ENCODE measurements around the gene PARP15.
"Not testable (repeated sequence)": the region's sequence is repeated elsewhere in the genome, so short reads cannot be mapped to it uniquely, and the experiment has no call there.

Gene PARP15

DNA sequence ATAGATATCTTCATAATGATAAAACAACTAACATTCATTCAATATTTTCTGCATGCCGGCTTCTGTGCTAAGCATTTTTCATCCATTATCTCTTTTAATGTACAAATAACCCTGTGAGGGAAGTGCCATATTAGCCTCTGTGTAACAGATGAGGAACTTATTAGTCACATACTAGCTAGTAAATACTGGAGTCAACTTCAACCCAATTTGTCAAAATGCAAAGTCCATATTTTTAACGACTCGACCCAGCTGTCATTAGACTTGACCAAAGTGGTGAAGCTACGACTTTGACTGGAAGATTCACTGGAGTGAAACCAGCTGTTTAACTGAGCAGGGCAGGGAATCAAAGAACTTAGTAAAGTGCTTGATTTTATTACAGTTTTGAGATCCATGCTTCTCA is 41.6 kb downstream of the PARP15 start:
- DNase-seq (ENCODE audit: low read depth in 3 of 3): no peak

DNA sequence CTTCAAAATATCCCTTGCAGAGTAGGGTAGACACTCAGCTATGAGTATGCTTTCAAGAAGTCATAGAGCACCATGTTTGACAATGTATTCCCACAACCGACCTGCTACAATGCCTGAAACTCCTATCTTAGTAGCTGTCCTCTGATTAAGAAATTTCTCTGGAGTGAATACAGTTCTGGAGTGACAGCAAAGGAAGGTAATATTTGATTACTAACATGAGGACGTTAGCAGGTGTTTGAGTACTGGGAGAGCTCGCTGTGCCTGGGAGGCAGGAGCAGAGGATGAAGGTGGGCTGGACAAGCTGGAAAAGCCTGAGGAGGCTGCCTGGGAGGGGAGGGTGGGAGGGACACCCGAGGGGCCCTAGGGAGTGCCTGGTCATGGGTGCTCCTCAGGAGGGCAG is 42.9 kb downstream of the PARP15 start:
- DNase-seq (ENCODE audit: low read depth in 3 of 3): no peak

DNA sequence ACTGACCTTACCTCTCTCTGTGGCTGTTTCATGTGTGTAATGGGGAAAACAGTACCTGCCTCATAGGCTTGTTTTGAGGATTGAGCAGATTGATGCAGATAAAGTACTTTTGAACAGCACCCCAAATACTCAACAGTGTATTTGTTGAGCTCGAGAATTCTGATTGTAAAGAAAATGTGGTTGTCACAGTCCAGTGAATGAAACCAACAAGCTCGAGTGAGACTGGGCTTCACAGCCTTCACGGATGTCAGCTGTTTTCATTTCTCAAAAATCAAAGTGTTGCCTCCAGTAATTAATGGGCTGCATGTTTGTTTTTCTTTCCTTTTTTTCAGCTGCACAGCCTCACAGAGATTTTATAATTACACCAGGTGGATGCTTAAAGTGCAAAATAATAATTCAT is 43.7 kb downstream of the PARP15 start:
- DNase-seq (ENCODE audit: low read depth in 3 of 3): no peak

DNA sequence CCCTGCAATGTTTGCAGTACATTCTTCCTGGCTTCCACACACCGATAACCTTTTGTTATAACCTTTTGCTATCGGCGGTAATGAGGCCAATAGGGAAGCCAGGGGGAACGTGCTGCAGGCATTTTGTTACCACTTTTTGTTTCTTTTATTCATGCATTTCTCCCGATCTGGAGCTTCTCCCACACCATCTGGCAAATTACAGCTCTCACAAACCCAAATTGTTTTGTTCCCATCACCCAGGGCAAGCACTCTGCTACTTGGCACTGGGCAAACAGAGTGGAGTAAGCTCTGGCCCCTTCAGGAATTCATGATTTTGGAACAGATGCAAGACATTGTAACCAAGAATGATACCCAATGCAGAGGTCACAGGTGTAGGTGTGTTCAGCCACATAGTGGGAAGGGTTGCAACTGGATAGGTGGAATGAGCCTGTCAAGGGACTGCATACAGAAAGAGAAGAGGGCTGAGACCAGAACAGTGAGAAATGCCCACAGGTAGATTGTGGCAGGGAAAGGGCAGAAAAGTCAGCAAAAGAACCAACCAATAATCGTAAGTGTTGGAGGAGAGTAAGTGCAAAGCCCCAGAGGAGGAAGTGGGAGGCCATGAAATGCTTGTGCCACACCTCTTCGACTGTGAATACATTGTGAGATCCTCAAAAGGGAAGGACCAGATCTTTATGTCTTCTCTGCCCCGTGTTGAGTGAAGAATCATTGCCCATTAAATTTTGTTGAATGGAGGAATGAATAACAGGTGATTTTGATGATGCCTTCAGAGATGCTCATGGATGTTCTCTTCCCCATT is 45.8 kb downstream of the PARP15 start:
- no peak for DNase-seq (ENCODE audit: low read depth in 3 of 3)

DNA sequence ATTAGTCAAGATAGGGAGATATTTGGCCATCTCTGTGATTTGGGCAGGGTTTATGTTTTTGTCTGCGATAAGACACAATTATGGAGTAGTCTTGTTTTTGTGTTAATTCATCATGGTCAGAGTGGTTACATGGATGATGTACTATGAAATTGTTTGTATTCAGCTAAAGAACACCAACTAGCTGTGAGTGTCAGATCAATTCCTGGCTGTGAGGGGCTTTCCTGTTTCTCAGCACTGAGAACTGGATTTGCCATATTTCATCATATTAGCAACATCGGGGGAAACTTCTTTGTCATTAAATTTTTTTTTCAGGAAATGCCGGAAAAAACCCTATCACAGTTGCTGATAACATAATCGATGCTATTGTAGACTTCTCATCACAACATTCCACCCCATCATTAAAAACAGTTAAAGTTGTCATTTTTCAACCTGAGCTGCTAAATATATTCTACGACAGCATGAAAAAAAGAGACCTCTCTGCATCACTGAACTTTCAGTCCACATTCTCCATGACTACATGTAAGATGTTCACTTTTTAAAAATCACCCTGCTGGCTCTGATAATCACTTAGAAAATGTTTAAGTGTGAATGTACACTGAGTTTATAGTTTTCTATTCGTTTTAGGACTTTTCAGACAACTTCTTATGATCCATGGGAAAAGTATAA is 49.2 kb downstream of the PARP15 start:
- DNase-seq (ENCODE audit: low read depth in 3 of 3): no peak

DNA sequence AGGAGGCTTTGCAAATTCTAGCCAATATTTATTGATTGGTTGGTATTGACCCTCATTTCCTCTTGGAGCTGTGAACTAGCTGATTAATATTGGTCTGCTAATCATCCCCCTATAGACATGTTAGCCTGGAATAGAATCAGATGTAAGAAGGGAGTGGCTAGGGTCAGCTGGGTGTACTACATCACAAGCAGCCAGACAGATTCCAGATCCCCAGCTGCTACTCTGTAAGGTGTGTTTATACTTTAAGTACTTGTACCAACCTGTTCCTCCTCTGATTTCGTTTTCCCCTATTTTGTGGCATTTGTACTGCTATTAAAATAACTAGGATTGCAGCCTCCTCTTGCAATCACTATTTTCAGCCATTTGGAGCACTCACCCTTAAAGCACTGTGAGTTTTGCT is 49.9 kb downstream of the PARP15 start:
- DNase-seq (ENCODE audit: low read depth in 3 of 3): no peak

DNA sequence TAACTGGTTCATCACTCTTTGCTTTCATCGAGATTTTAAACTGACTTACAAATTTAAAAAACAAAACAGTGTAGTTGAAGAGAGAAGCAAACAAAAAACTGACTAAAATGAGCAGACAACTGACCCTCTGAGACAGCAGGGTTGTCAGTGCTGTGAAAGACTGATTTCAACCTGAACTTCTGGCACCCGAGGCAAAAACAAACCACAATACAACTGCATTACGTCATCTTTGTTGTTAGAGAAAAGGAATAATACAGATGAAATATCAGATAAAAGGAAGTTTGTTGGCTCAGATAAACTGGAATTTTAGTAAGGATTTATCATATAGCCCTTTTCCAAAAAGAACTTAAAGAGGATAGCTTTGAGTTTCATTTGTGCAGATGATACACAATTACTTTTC is 51.1 kb downstream of the PARP15 start:
- DNase-seq (ENCODE audit: low read depth in 3 of 3): no peak

DNA sequence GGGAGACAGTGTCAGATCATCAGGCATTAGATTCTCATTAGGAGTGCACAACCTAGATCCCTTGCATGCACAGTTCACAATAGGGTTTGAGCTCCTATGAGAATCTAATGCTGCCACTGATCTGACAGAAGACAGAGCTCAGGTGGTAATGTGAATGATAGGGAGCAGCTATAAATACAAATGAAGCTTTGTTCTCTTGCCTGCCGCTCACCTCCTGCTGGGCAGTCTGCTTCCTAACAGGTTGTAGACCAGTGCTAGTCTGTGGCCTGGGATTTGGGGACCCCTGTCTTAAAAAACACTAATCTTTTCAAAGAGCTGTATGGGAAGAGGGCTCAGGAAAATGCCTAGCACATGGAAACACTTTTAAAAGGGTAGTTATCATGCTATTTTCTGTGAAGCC is 52.3 kb downstream of the PARP15 start:
- no peak for DNase-seq (ENCODE audit: low read depth in 3 of 3)

DNA sequence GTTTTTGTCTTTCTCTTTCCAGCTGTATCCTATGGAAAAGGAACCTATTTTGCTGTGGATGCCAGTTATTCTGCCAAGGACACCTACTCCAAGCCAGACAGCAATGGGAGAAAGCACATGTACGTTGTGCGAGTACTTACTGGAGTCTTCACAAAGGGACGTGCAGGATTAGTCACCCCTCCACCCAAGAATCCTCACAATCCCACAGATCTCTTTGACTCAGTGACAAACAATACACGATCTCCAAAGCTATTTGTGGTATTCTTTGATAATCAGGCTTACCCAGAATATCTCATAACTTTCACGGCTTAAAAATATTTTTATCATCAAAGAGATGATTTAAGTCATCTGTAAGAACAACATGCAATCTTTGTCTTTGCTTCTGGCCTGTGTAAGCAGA is 58.3 kb downstream of the PARP15 start:
- no peak for DNase-seq (ENCODE audit: low read depth in 3 of 3)

DNA sequence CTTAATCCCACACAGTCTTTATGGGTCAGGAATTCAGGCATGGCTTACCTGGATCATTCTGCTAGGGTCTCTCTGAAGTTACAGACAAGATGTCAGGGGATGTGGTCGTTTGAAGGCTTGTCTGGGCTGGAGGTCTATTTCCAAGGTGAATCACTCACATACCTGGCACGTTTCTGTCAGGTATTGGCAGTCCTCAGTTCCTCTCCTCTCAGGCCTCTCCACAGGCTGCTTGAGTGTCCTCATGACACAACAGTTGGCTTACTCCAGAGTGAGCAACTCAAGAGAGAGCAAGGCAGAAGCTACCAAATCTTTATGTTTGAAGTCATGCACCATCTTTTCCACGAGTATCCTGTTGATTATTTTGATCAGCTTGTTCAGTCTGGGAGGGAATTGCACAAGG is 59.2 kb downstream of the PARP15 start:
- no peak for DNase-seq (ENCODE audit: low read depth in 3 of 3)

DNA sequence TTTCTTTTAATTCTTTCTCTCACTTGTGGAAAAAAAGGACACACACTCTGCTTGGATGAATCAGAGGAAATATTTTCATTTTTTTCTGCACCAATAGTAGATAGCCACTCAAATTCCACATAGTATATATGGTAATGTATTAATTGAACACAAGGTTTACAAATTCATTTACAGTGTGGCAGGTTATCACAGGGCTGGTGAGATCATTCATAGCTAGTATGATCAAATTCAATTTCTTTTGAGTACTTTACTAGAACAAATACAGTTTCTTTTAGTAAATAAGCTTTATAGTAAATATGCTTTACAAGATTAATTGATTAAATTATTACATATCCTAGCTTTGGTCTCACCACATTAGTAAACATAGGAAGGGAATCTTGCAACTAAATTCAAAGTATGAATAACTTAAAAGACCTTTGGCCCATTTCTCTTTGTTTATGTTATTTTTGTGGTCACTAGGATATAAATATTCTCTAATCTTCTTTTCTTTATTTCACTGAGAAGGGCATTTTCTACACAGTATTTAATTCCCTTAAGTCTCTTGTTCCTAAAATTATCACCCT is 63.1 kb downstream of the PARP15 start:
- no peak for DNase-seq (ENCODE audit: low read depth in 3 of 3)

DNA sequence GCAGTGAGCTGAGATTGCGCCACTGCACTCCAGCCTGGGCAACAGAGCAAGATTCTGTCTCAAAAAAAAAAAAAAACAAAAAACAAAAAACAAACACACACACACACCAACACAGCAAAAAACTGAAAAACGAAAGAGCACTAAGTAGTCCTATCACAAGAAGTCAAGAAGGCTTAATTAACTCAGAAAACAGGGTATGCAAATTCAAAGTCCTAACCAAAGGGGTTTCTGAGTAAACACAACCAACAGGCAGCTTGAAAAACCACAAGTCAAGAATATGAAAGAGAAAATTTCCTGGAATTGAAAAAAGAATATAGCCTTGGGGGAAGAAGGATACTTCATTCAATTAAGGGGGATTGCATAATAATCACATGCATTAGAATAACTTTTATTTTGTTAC is 65.5 kb downstream of the PARP15 start:
- DNase-seq (ENCODE audit: low read depth in 3 of 3): no peak

DNA sequence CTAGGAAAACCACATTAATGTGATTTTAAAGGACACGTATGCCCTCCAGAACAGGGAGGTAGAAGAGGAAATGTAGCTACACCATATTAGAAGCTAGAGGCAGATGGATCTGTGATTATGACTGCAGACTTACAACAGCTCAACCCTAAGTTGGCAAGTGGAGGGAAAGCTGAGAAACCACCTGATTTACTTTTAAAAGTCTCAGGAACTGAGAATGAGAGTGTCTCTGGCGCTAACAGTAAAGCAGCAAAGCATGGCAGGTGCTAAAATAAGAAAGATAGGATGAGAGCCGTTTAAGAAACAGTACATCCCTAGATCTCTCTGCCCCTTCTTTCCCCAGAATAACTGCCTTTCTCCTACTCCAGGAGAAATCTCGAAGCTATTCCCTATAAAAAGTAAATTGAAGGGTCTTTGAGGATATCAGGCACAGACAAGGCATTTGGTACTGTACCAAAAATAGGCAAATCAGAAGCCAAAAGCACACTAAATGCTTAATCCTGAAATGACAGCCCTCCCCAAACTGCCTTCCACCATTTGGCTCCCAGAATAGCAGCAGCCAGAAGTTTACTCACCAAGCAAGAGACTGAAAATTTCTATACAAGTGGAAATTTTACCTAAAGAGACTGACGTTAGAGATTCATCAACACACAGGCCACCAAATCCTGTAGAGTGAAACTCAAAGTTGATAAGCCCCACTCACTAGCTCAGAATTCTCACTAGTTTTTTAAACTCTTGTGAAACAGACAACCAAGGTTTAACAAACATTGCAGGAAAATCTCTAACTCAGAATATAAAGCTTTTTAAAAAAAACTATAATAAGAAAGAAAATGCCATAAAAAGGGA is 68.9 kb downstream of the PARP15 start:
- no peak for DNase-seq (ENCODE audit: low read depth in 3 of 3)

DNA sequence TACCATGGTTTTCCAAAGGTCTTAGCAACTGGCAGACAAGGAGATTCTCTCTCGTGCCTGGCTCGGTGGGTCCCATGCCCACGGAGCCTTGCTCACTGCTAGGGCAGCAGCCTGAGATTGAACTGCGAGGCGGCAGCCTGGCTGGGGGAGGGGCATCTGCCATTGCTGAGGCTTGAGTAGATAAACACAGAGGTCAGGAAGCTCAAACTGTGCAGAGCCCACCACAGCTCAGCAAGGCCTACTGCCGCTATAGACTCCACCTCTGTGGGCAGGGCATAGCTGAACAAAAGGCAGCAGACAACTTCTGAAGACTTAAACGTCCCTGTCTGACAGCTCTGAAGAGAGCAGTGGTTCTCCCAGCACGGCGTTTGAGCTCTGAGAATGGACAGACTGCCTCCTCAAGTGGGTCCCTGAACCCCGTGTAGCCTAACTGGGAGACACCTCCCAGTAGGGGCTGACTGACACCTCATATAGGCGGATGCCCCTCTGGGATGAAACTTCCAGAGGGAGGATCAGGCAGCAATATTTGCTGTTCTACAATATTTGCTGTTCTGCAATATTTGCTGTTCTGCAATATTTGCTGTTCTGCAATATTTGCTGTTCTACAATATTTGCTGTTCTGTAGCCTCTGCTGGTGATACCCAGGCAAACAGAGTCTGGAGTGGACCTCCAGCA is 73.9 kb downstream of the PARP15 start:
- not testable (repeated sequence) for DNase-seq (ENCODE audit: low read depth in 3 of 3)

DNA sequence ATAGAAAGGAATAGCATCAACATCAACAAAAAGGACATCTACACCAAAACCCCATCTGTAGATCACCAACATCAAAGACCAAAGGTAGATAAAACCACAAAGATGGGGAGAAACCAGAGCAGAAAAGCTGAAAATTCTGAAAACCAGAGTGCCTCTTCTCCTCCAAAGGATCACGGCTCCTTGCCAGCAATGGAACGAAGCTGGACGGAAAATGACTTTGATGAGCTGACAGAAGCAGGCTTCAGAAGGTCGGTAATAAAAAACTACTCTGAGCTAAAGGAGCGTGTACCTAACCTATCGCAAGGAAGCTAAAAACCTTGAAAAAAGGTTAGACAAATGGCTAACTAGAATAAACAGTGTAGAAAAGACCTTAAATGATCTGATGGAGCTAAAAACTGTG is 74.5 kb downstream of the PARP15 start:
- DNase-seq (ENCODE audit: low read depth in 3 of 3): not testable (repeated sequence)

DNA sequence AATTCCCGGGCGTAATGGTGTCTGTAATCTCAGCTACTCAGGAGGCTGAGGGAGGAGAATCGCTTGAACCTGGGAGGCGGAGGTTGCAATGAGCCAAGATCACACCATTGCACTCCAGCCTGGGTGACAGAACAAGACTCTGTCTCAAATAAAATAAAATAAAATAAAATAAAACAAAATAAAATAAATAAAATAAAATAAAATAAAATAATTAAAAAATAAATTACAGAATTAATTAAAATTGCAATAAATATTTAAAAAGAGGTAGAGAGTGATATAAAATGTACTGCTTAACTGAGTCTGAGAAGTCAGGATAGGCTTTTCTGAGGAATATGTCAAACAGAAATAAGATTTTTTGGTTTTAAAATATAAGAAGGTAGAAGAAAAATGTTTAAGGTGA is 80.9 kb downstream of the PARP15 start:
- DNase-seq (ENCODE audit: low read depth in 3 of 3): not testable (repeated sequence)

DNA sequence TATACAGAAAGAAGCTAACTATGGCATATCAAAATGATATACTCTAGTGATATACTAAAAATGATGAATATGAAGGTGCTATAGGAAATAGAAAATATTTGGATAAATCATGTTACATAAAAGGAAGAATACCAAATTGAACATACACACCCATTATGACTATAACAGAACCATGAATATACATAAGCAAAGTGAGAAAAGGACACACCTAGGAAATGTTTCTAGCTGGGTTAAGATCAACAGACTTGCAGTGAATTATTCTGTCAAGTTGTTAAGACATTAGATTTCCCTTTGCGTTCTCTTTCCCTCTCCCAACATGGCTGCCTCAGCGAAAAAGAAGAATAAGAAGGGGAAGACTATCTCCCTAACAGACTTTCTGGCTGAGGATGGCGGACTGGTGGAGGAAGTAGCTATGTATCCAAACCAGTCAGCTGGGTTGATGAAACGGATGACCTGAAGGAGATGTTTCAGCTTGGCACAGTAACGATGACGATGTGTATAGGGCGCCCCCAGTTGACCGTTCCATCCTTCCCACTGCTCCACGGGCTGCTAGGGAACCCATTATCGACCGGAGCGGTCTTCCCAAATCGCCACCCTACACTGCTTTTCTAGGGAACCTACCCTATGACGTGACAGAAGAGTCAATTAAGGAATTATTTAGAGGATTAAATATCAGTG is 83.0 kb downstream of the PARP15 start:
- DNase-seq (ENCODE audit: low read depth in 3 of 3): no peak

DNA sequence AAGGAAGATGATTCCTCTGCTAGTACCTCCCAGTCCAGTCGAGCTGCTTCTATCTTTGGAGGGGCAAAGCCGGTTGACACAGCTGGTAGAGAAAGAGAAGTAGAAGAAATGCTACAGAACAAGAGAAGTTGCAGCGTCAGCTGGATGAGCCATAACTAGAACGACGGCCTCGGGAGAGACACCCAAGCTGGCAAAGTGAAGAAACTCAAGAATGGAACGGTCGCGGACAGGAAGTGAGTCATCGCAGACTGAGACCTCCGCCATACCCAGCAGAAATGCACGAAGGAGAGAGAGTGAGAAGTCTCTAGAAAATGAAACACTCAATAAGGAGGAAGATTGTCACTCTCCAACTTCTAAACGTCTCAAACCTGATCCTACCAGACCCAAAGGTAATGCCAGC is 84.2 kb downstream of the PARP15 start:
- DNase-seq (ENCODE audit: low read depth in 3 of 3): no peak

DNA sequence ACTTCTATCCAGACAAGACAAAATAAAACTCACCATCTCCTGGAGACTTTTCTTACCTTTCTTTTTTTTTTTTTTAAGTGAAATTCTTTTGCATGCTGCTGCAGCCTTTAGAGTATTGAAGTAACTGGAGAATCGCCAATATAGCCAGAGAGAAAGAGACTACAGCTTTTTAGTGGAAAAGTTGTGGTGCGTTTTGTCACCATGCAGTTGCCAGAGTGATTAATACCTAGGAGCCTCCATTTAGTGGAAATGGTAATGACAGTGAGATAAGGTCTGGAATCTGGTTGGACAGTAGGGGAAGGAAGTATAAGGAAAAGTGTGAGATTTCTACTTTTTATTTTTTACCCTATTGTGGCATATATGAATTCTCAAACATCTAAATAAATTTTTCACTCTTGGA is 85.1 kb downstream of the PARP15 start:
- no peak for DNase-seq (ENCODE audit: low read depth in 3 of 3)

DNA sequence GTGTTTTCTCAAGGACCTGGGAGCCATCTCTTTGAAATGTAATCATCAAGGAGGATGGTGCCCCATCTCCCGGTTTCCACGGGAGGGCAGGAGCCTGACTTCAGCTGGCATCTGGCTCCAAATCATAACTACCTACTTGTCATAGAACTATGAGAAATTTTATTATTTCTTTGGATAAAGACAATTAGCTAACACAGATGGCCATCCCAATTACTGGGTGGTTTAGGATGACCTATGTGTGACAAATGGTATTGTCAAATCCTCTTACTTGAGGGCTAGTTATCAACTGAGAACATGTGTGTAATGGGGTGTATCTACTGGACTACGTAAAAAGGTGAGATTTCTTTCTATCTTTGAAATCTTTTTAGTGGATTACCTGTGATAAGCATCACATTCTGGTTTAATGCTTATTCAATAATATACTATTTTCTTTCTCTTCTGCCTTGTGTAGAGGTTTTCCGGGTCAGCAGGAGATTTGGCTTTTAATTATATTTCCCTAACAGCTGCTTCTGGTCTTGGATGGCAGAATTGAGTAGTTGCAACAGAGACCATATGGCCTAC is 87.9 kb downstream of the PARP15 start:
- no peak for DNase-seq (ENCODE audit: low read depth in 3 of 3)

DNA sequence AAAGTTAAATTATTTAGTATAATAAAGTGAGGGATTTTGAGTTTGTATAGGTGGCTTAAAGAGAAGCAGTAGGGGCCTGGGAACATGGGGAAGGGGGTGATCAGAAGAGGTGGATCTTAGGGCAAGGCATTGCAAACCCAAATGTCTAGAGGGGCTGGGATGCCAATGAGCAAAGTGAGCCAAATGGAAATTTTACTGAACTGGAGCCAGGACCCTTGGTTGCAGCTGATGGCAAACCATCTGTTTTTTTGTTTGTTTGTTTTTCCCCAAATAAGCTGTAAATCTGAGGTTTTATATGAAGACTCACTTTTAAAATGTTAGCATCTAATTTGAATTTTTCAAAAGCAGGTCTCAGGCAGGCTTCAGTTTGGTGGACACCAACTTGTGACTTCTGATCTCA is 88.4 kb downstream of the PARP15 start:
- no peak for DNase-seq (ENCODE audit: low read depth in 3 of 3)
